H1 (cell line): Measurements from ENCODE around the gene SNTG2. TPM values are rescaled to one million over a fixed set of nuclear protein-coding genes. Genes with fewer than 3 reads are reported as not detected.

ENCODE experiments used
- CHD7 ChIP-seq: fragments of 300-600 bp; sonication (generic); IDR thresholded peaks from 2 replicates; pipeline ENCODE4 v1.7.1; 2012; ENCODE audit warnings: low read length, moderate library complexity, mild to moderate bottlenecking, inconsistent platforms; ENCODE audit not compliant: insufficient replicate concordance
- RNF2 ChIP-seq: fragments of 200-900, 300-1000 bp; sonication (generic); IDR thresholded peaks from 2 replicates; pipeline ENCODE4 v1.7.1; 2016; ENCODE audit warnings: borderline replicate concordance, low read depth, mild to moderate bottlenecking, antibody characterized with exemption, low read length; ENCODE audit not compliant: poor library complexity, severe bottlenecking; ENCODE audit errors: missing control alignments
- polyA plus RNA-seq, 7 experiments: library from polyadenylated mRNA; depleted of rRNA in 3 of 7; stranded (reverse) in 5 of 7; unstranded in 2 of 7; fragments of >200 nt in 5 of 7; fragments of 200-250 nt in 2 of 7; gene quantifications; 1 replicate in 5 of 7; 2 replicates in 1 of 7; 4 replicates in 1 of 7; pipeline versions ENCODE4 v1.2.1 to v1.2.3, GENCODE V29; 2011 to 2013; ENCODE audit warnings: missing spikeins in 2 of 7, mixed read lengths in 2 of 7
- total RNA-seq: library from RNA; stranded (reverse); fragmentation: NEBNext Ultra II Directional; extraction: Animal tissue kit (Norgen Biotek cat#: 25700); gene quantifications from 2 replicates; pipeline ENCODE4 v1.2.1, GENCODE V29; 2021

SNTG2 gene
- total and polyA plus RNA-seq, 2 of the 8 experiments (the other 6 are each of a cell fraction or from before 2014, with no cell fraction given): 6.6 to 18.1 TPM

- TF ChIP-seq CHD7 (no peak), RNF2 (no peak)
These were observed 24.4 kb downstream of the SNTG2 start (continued) for GRCh38 chr2:975095-975494.
